ENCODE data around the gene FBXO21.
"Not testable (repeated sequence)": the region's sequence is repeated elsewhere in the genome, so short reads cannot be mapped to it uniquely, and the experiment has no call there.

FBXO21 gene

GRCh38 chr12:117100851-117101673, 89.2 kb downstream of the FBXO21 start:
- DNase-seq = no peak

- DNase-seq = no peak
These were observed 90.0 kb downstream of the FBXO21 start for GRCh38 chr12:117100251-117100650.

GRCh38 chr12:117098361-117099217, 91.7 kb downstream of the FBXO21 start:
- no peak for DNase-seq

- DNase-seq = no peak
These were observed 92.3 kb downstream of the FBXO21 start for GRCh38 chr12:117098024-117098360.

- DNase-seq = no peak
These were observed 93.1 kb downstream of the FBXO21 start for GRCh38 chr12:117097159-117097558.

- no peak for DNase-seq
These were observed 93.7 kb downstream of the FBXO21 start for GRCh38 chr12:117096501-117097042.

- not testable (repeated sequence) for DNase-seq
These were observed 95.1 kb downstream of the FBXO21 start for GRCh38 chr12:117095191-117095590.

- peak; percentile 86 for DNase-seq
These were observed 96.2 kb downstream of the FBXO21 start for GRCh38 chr12:117093918-117094630.

- DNase-seq = no peak
These were observed 96.8 kb downstream of the FBXO21 start for GRCh38 chr12:117093431-117093830.

GRCh38 chr12:117092886-117093285, 97.4 kb downstream of the FBXO21 start:
- no peak for DNase-seq

- no peak for DNase-seq
These were observed 97.8 kb downstream of the FBXO21 start for GRCh38 chr12:117092511-117092780.
